IPS-15b (cell line): Measurements from ENCODE around the gene PKDREJ.
"Not testable (repeated sequence)": the region's sequence is repeated elsewhere in the genome, so short reads cannot be mapped to it uniquely, and the experiment has no call there.

Experiments used
- H3K27me3 ChIP-seq: one replicate; pipeline ENCODE4 v1.6.1; 2013; ENCODE audit warnings: low read length; ENCODE audit not compliant: control insufficient read depth, insufficient read depth
- H3K36me3 ChIP-seq: one replicate; pipeline ENCODE4 v1.6.1; 2013; ENCODE audit warnings: low read length; ENCODE audit not compliant: control insufficient read depth, insufficient read depth
- H3K4me1 ChIP-seq: one replicate; pipeline ENCODE4 v1.6.1; 2013; ENCODE audit warnings: mild to moderate bottlenecking, low read length; ENCODE audit not compliant: control insufficient read depth, insufficient read depth
- H3K4me3 ChIP-seq: one replicate; pipeline ENCODE4 v1.5.1; 2013; ENCODE audit warnings: low read depth, low read length
- H3K9ac ChIP-seq: one replicate; pipeline ENCODE4 v1.6.1; 2013; ENCODE audit warnings: low read depth, mild to moderate bottlenecking, low read length
- H3K9me3 ChIP-seq: one replicate; pipeline ENCODE4 v1.6.1; 2013; ENCODE audit warnings: mild to moderate bottlenecking, low read length; ENCODE audit not compliant: control insufficient read depth, insufficient read depth

Gene PKDREJ

DNA sequence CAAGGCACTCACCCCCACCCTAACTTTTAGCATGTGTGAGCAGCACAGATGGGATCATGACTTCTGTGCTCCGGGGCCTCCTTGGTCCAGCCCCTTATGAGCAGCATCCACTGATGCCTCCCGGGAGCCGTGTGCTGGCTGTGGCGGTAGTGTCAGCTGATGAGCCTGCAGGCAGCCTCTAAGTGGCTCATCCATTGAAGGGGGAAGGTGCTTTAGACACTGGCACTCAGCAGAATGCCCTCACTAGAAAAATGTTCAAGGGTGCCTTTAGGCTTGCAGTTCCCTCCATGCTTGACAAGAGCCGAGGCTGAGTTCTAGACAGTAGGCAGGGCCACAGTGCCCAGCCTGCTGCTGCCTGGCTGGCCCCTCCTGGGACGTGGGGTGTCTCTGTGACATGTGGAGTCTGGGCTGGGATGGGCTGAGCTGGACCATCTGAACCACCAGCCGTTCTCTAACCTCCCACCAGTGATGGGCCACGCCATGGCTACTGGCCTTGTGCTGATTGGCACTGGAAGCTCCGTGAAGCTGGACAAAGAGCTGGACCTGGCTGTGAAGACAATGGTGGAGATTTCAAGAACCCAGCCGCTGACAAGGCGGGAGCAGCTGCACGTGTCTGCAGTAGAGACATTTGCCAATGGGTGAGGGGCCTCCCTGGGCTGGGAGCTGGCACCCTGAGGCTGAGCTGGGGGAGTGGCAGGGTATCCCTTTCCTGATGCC lies 10.4 kb upstream of the PKDREJ start:
- Histone ChIP-seq H3K9me3 (no peaks in the 10 kb centered on the region), H3K27me3 (no peaks in the 10 kb centered on the region), H3K9ac (no peak overlapping the region), H3K4me1 (no peaks in the 10 kb centered on the region), H3K4me3 (no peak overlapping the region), H3K36me3 (peaks cover 14% of the 10 kb centered on the region)

GRCh38 chr22:46272762-46273431 lies 9.8 kb upstream of the PKDREJ start:
- Histone ChIP-seq H3K36me3 (peaks cover 11% of the 10 kb centered on the region), H3K27me3 (no peaks in the 10 kb centered on the region), H3K4me3 (no peak overlapping the region), H3K4me1 (no peaks in the 10 kb centered on the region), H3K9ac (no peak overlapping the region), H3K9me3 (no peaks in the 10 kb centered on the region)

DNA sequence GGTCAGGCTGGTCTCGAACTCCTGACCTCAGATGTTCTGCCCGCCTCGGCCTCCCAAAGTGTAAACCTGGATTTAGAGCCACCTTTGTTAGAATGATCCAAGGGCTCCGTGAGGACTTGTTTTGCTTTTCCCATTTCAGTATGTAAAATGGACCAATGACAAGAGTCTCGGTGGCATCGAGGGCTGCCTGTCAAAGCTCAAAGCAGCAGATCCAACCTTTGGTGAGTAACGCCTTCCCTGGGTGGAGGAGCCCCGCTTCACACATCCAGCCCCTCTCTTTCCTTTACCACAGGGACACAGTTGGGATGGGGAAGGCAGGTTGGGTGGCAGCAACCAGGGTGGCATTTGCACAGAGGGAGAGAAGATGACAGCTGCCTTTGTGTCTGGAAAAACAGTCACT lies 9.1 kb upstream of the PKDREJ start:
- H3K9me3 ChIP-seq: no peaks in the 10 kb centered on the region
- H3K4me3 ChIP-seq: no peak overlapping the region
- H3K9ac ChIP-seq: no peak overlapping the region
- no peaks in the 10 kb centered on the region for H3K4me1 ChIP-seq
- H3K27me3 ChIP-seq: no peaks in the 10 kb centered on the region
- peaks cover 11% of the 10 kb centered on the region for H3K36me3 ChIP-seq

DNA sequence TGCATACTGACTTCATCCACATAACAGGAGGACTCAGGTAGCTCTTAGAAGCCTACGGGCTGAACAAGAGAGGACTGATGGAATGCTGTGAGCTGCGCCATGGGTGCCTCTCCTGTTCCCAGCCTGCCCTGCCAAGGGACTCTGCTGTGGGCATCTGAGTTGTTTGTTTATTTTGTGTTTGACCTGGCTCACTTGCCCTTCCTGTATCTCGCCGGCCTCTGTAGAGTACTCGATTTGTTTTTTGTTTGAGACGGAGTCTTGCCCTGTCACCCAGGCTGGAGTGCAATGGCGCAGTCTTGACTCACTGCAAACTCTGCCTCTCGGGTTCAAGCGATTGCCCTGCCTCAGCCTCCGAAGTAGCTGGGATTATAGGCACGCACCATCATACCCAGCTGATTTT lies 6.4 kb upstream of the PKDREJ start:
- H3K4me3 ChIP-seq: no peak overlapping the region
- no peaks in the 10 kb centered on the region for H3K9me3 ChIP-seq
- H3K36me3 ChIP-seq: peaks cover 11% of the 10 kb centered on the region
- H3K27me3 ChIP-seq: peaks cover 4% of the 10 kb centered on the region
- no peaks in the 10 kb centered on the region for H3K4me1 ChIP-seq
- no peak overlapping the region for H3K9ac ChIP-seq

GRCh38 chr22:46267431-46268279 lies 4.5 kb upstream of the PKDREJ start, which contains the start of gene TTC38:
Gene TTC38, plus strand, starts transcription at chr22:46268008. Its CDS starts 32 bp downstream, at chr22:46268040.
- H3K9ac ChIP-seq: peak within 1 kb of the TSS; percentile 54
- H3K36me3 ChIP-seq: no peaks in the 10 kb centered on the region
- H3K4me3 ChIP-seq: peak within 1 kb of the TSS; percentile 67
- H3K27me3 ChIP-seq: peaks cover 15% of the 10 kb centered on the region
- H3K9me3 ChIP-seq: no peaks in the 10 kb centered on the region
- H3K4me1 ChIP-seq: no peaks in the 10 kb centered on the region

DNA sequence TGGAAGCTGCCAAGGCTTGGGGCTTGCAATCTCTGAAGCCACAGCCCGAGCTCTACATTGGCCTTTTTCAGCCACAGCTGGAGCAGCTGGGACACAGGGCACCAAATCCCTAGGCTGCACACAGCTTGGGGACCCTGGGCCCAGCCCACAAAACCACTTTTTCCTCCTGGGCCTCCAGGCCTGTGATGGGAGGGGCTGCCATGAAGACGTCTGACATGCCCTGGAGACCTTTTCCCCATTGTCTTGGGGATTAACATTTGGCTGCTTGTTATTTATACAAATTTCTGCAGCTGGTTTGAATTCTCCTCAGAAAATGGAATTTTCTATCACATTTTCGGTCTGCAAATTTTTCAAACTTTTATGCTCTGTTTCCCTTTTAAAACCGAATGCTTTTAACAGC lies 2.5 kb upstream of the PKDREJ start:
- not testable (repeated sequence) for H3K9me3 ChIP-seq, H3K4me1 ChIP-seq, H3K36me3 ChIP-seq, H3K9ac ChIP-seq, H3K4me3 ChIP-seq
- peaks cover 33% of the 10 kb centered on the region for H3K27me3 ChIP-seq

- H3K9me3 ChIP-seq: not testable (repeated sequence)
- peaks cover 42% of the 10 kb centered on the region for H3K27me3 ChIP-seq
Observed at GRCh38 chr22:46264520-46264919, 1.4 kb upstream of the PKDREJ start.

GRCh38 chr22:46262449-46263215 lies 511 bp downstream of the PKDREJ start:
- Histone ChIP-seq H3K9me3 (no peaks in the 10 kb centered on the region), H3K27me3 (peaks cover 55% of the 10 kb centered on the region), H3K9ac (no peak overlapping the region), H3K36me3 (no peaks in the 10 kb centered on the region), H3K4me1 (no peaks in the 10 kb centered on the region), H3K4me3 (no peak overlapping the region)

More at GRCh38 chr22:46264520-46264919, 1.4 kb upstream of the PKDREJ start:
- H3K9ac ChIP-seq, H3K4me1 ChIP-seq, H3K4me3 ChIP-seq, H3K36me3 ChIP-seq: not testable (repeated sequence)

DNA sequence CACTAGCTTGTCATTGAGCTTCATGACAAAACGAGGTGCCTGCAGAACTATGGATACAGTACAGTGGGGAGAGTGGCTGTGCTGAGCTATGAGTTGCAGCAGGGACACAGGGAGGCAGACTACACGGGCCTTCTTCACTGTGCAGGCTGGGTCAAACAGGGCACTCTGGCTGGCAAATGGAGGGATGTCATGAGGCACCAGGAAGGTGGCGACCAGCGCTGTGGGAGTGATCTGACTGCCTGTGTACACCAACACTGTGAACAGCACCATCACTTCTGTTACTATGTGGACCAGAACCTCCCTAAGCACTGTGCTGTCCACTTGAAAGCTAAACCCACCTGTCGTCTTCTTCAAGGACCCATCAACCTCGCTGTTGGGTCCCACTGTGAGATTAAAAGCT lies 3.1 kb downstream of the PKDREJ start:
- no peaks in the 10 kb centered on the region for H3K4me1 ChIP-seq
- H3K27me3 ChIP-seq: peaks cover 51% of the 10 kb centered on the region
- no peak overlapping the region for H3K9ac ChIP-seq
- no peaks in the 10 kb centered on the region for H3K36me3 ChIP-seq
- H3K4me3 ChIP-seq: no peak overlapping the region
- no peaks in the 10 kb centered on the region for H3K9me3 ChIP-seq

- Histone ChIP-seq H3K9me3 (no peaks in the 10 kb centered on the region), H3K4me1 (no peaks in the 10 kb centered on the region), H3K4me3 (no peak overlapping the region), H3K9ac (no peak overlapping the region), H3K36me3 (no peaks in the 10 kb centered on the region), H3K27me3 (peaks cover 51% of the 10 kb centered on the region)
Observed at GRCh38 chr22:46259374-46259773, 3.8 kb downstream of the PKDREJ start.

DNA sequence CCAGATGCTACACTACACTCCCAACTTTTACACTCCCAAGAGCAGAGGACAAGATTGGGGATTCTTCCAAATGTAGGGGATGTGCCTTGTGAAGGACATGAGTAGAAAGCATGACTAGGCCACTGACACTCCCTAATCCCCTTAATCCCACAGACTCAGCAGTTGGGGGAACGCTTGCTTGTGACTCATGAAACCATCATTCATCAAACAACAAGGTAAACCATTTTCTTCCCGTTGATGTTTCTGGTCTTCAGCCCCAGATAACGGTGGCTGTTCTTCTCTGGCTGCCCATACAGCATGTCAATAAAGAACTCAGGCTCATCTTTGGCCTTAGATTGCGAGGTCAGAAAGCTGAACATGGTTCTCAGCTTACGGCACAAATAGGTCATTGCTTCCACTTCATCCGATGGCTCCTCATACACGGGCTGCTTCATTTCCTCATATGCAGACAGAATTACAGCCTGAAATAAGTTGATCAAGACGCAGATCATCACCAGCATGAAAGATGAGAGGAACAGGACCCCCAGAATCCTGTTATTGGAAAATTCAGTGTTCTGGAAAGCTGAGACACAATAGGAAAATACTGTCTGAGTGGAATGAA lies 6.7 kb downstream of the PKDREJ start:
- Histone ChIP-seq H3K36me3 (no peaks in the 10 kb centered on the region), H3K9me3 (no peaks in the 10 kb centered on the region), H3K4me3 (no peak overlapping the region), H3K9ac (no peak overlapping the region), H3K27me3 (peaks cover 33% of the 10 kb centered on the region), H3K4me1 (no peaks in the 10 kb centered on the region)
